ENCODE results near the gene TNFRSF19.

The TNFRSF19 gene

DNA sequence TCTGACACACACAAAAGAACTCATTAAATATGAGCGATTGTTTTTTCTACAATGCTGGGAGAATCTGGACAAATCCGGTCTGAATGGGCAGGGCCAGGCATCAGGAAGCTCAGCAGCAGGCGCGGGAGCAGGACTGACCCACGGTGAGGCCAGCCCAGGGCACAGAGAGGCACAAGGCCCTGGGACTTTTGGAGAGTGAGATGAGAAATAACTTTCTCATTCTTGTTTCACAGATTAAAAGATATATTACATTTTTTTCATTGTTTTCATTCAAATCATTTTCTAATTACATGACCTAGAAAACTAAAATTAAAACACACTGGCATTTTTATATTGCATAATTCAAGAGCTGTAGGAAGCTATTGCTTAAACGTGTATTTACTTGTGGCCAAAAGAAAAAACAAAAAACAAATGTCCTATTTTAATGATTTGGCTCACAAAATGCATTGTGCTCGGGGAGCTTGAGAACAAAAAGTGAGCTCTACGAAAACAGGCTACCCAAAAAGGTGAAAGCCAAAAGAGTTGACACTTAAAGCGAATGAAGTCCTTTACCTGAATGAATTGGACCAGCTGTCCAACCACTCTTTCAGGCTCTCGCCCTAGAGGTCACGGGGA, 133.1 kb downstream of the TNFRSF19 start:
- no peaks in the 10 kb centered on the region for H3K79me1 ChIP-seq (replicated peaks; ENCODE audit: low read length, poor library complexity, severe bottlenecking)
- no peak overlapping the region for H2BK5ac ChIP-seq (ENCODE audit: low read depth, low read length, poor library complexity, severe bottlenecking)
- no peak for DNase-seq
- no peak overlapping the region for H4K91ac ChIP-seq (ENCODE audit: low read length)
- peaks cover 15% of the 10 kb centered on the region for H3K4me1 ChIP-seq (ENCODE audit: control insufficient read depth, insufficient read depth, low read depth, low read length)
- H3K4me2 ChIP-seq (ENCODE audit: low read length, poor library complexity, severe bottlenecking) = no peak overlapping the region
- H3K36me3 ChIP-seq (ENCODE audit: control insufficient read depth in 1 of 2, insufficient read depth in 2 of 2, low read depth in 1 of 2, low read length in 2 of 2) = no peaks in the 10 kb centered on the region
- no peak overlapping the region for H3K4me3 ChIP-seq (ENCODE audit: insufficient read depth in 1 of 2, low read depth in 1 of 2, low read length in 2 of 2)
- H2BK12ac ChIP-seq (ENCODE audit: low read length in 2 of 2) = no peak overlapping the region
- H3K18ac ChIP-seq (ENCODE audit: low read depth in 1 of 2, low read length in 2 of 2) = no peak overlapping the region
- peaks cover 0 to 6% of the 10 kb centered on the region in 2 experiments for H3K27me3 ChIP-seq (ENCODE audit: control insufficient read depth in 1 of 2, insufficient read depth in 1 of 2, low read length in 2 of 2)
- H3K9me3 ChIP-seq (ENCODE audit: control insufficient read depth, low read length) = no peaks in the 10 kb centered on the region
- no peak overlapping the region for H4K8ac ChIP-seq (ENCODE audit: low read length)
- WGBS = 94% methylated on average over 10 of the region's 11 CpGs
- H2AK5ac ChIP-seq (ENCODE audit: low read length, severe bottlenecking) = no peak overlapping the region
- H2AFZ ChIP-seq (ENCODE audit: low read depth, low read length) = no peak overlapping the region
- H3K14ac ChIP-seq (ENCODE audit: low read length in 2 of 2) = no peak overlapping the region
- H3K27ac ChIP-seq (ENCODE audit: low read length, poor library complexity, severe bottlenecking) = no peak overlapping the region
- no peak overlapping the region for H3K23ac ChIP-seq (ENCODE audit: low read length in 2 of 2)
- peak overlapping the region; percentile 46 for H3K9ac ChIP-seq (ENCODE audit: low read length)
- H2BK15ac ChIP-seq (ENCODE audit: low read depth, poor library complexity, severe bottlenecking) = no peak overlapping the region
- H2BK120ac ChIP-seq (ENCODE audit: low read depth, low read length) = no peak overlapping the region
- H3K4ac ChIP-seq (ENCODE audit: low read depth in 1 of 2, low read length in 2 of 2) = no peak overlapping the region

DNA sequence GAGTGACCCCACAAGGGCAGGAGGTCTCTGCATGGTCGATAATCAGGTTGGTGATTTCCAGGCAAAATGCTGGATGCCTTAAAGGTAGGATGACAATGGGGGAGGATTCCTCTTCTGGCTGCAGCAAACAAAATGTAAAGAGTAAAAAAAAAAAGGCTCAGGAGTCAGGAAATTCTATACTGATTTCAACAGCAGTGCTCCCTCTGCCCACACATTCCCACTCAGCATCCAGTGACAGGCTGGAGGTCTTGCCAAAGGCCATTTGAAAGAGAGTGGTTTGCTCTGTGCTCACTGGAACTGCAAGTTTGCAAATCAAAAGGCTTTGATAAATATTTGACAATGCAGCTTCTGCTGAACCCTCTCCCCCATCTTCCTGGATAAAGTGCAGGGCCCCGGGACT, 135.4 kb downstream of the TNFRSF19 start:
- Histone ChIP-seq H4K91ac (ENCODE audit: low read length) (no peak overlapping the region), H3K4me2 (ENCODE audit: low read length, poor library complexity, severe bottlenecking) (no peak overlapping the region), H2BK12ac (ENCODE audit: low read length in 2 of 2) (no peak overlapping the region), H4K8ac (ENCODE audit: low read length) (no peak overlapping the region), H3K4me3 (ENCODE audit: insufficient read depth in 1 of 2, low read depth in 1 of 2, low read length in 2 of 2) (no peak overlapping the region), H3K14ac (ENCODE audit: low read length in 2 of 2) (no peak overlapping the region), H3K9me3 (ENCODE audit: control insufficient read depth, low read length) (no peaks in the 10 kb centered on the region), H2BK120ac (ENCODE audit: low read depth, low read length) (no peak overlapping the region), H2AK5ac (ENCODE audit: low read length, severe bottlenecking) (no peak overlapping the region), H2BK5ac (ENCODE audit: low read depth, low read length, poor library complexity, severe bottlenecking) (no peak overlapping the region), H3K18ac (ENCODE audit: low read depth in 1 of 2, low read length in 2 of 2) (no peak overlapping the region), H3K4me1 (ENCODE audit: control insufficient read depth, insufficient read depth, low read depth, low read length) (peaks cover 14% of the 10 kb centered on the region), H2BK15ac (ENCODE audit: low read depth, poor library complexity, severe bottlenecking) (no peak overlapping the region), H3K23ac (ENCODE audit: low read length in 2 of 2) (no peak overlapping the region), H2AFZ (ENCODE audit: low read depth, low read length) (no peak overlapping the region), H3K27me3 (ENCODE audit: control insufficient read depth in 1 of 2, insufficient read depth in 1 of 2, low read length in 2 of 2) (peaks cover 0 to 6% of the 10 kb centered on the region in 2 experiments), H3K27ac (ENCODE audit: low read length, poor library complexity, severe bottlenecking) (no peak overlapping the region), H3K4ac (ENCODE audit: low read depth in 1 of 2, low read length in 2 of 2) (no peak overlapping the region), H3K9ac (ENCODE audit: low read length) (no peak overlapping the region), H3K36me3 (ENCODE audit: control insufficient read depth in 1 of 2, insufficient read depth in 2 of 2, low read depth in 1 of 2, low read length in 2 of 2) (no peaks in the 10 kb centered on the region), H3K79me1 (replicated peaks; ENCODE audit: low read length, poor library complexity, severe bottlenecking) (no peaks in the 10 kb centered on the region)
- 84% methylated on average over 1 of the region's 2 CpGs for WGBS
- DNase-seq = no peak

DNA sequence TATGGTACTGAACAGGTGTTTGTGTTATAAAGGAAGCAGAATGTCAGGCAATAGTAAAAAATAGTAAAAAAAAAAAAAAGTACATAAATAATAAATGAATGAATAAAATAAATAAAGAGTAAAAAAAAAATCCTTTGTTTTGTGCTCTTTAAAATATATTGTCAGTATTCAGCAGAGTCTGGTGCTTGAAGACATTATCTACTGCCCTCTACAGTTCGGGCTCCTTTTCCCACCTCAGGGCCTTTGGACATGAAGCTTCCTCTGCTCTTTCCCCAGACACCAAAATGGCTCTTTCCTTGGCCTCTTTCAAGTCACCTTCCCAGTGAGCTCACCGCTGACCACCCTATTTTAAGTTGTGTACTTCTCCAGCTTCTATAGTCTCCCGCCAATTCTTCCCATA, 137.5 kb downstream of the TNFRSF19 start:
- Histone ChIP-seq H3K79me1 (replicated peaks; ENCODE audit: low read length, poor library complexity, severe bottlenecking) (no peaks in the 10 kb centered on the region), H2BK120ac (ENCODE audit: low read depth, low read length) (no peak overlapping the region), H2BK12ac (ENCODE audit: low read length in 2 of 2) (no peak overlapping the region), H2BK5ac (ENCODE audit: low read depth, low read length, poor library complexity, severe bottlenecking) (no peak overlapping the region), H3K4me3 (ENCODE audit: insufficient read depth in 1 of 2, low read depth in 1 of 2, low read length in 2 of 2) (no peak overlapping the region), H3K4ac (ENCODE audit: low read depth in 1 of 2, low read length in 2 of 2) (no peak overlapping the region), H3K4me2 (ENCODE audit: low read length, poor library complexity, severe bottlenecking) (no peak overlapping the region), H3K27me3 (ENCODE audit: control insufficient read depth in 1 of 2, insufficient read depth in 1 of 2, low read length in 2 of 2) (peaks cover 0 to 6% of the 10 kb centered on the region in 2 experiments), H3K23ac (ENCODE audit: low read length in 2 of 2) (no peak overlapping the region), H2AFZ (ENCODE audit: low read depth, low read length) (no peak overlapping the region), H3K36me3 (ENCODE audit: control insufficient read depth in 1 of 2, insufficient read depth in 2 of 2, low read depth in 1 of 2, low read length in 2 of 2) (no peaks in the 10 kb centered on the region), H2AK5ac (ENCODE audit: low read length, severe bottlenecking) (no peak overlapping the region), H4K91ac (ENCODE audit: low read length) (no peak overlapping the region), H2BK15ac (ENCODE audit: low read depth, poor library complexity, severe bottlenecking) (no peak overlapping the region), H3K9ac (ENCODE audit: low read length) (no peak overlapping the region), H3K27ac (ENCODE audit: low read length, poor library complexity, severe bottlenecking) (no peak overlapping the region), H3K4me1 (ENCODE audit: control insufficient read depth, insufficient read depth, low read depth, low read length) (peaks cover under 1% of the 10 kb centered on the region), H3K9me3 (ENCODE audit: control insufficient read depth, low read length) (no peaks in the 10 kb centered on the region), H3K18ac (ENCODE audit: low read depth in 1 of 2, low read length in 2 of 2) (no peak overlapping the region), H3K14ac (ENCODE audit: low read length in 2 of 2) (no peak overlapping the region), H4K8ac (ENCODE audit: low read length) (no peak overlapping the region)
- no peak for DNase-seq
- 89% methylated on average over 2 of the region's 3 CpGs for WGBS

DNA sequence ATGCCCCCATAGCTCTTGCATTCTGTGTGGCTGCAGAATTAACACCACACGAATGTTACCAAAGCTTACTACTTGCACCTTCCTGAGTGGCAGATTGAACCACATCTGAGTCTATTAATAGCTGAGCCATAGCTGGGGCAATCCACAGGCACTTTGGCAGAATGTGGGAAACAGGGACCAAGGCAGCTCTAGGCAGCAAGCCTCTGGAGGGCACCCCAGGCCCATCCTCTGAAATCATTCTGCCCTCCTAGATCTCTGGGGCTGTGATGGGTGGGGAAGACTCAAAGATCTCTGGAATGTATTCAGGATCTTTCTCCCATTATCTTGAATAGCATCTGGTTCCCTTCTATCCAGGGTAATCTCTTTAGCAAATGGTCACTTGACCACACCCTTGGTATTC, 139.3 kb downstream of the TNFRSF19 start:
- no peak overlapping the region for H2BK12ac ChIP-seq (ENCODE audit: low read length in 2 of 2)
- H3K79me1 ChIP-seq (replicated peaks; ENCODE audit: low read length, poor library complexity, severe bottlenecking) = no peaks in the 10 kb centered on the region
- H2AFZ ChIP-seq (ENCODE audit: low read depth, low read length) = no peak overlapping the region
- no peak overlapping the region for H3K9ac ChIP-seq (ENCODE audit: low read length)
- no peaks in the 10 kb centered on the region for H3K36me3 ChIP-seq (ENCODE audit: control insufficient read depth in 1 of 2, insufficient read depth in 2 of 2, low read depth in 1 of 2, low read length in 2 of 2)
- H3K4ac ChIP-seq (ENCODE audit: low read depth in 1 of 2, low read length in 2 of 2) = no peak overlapping the region
- 100% methylated on average over 1 of the region's 1 CpG for WGBS
- no peak overlapping the region for H3K14ac ChIP-seq (ENCODE audit: low read length in 2 of 2)
- H3K9me3 ChIP-seq (ENCODE audit: control insufficient read depth, low read length) = no peaks in the 10 kb centered on the region
- peaks cover 0 to 9% of the 10 kb centered on the region in 2 experiments for H3K27me3 ChIP-seq (ENCODE audit: control insufficient read depth in 1 of 2, insufficient read depth in 1 of 2, low read length in 2 of 2)
- H4K91ac ChIP-seq (ENCODE audit: low read length) = no peak overlapping the region
- H3K27ac ChIP-seq (ENCODE audit: low read length, poor library complexity, severe bottlenecking) = no peak overlapping the region
- H2BK15ac ChIP-seq (ENCODE audit: low read depth, poor library complexity, severe bottlenecking) = no peak overlapping the region
- H3K4me2 ChIP-seq (ENCODE audit: low read length, poor library complexity, severe bottlenecking) = no peak overlapping the region
- no peak for DNase-seq
- no peak overlapping the region for H2BK120ac ChIP-seq (ENCODE audit: low read depth, low read length)
- no peak overlapping the region for H3K4me3 ChIP-seq (ENCODE audit: insufficient read depth in 1 of 2, low read depth in 1 of 2, low read length in 2 of 2)
- H2BK5ac ChIP-seq (ENCODE audit: low read depth, low read length, poor library complexity, severe bottlenecking) = no peak overlapping the region
- H3K4me1 ChIP-seq (ENCODE audit: control insufficient read depth, insufficient read depth, low read depth, low read length) = no peaks in the 10 kb centered on the region
- H4K8ac ChIP-seq (ENCODE audit: low read length) = no peak overlapping the region
- H2AK5ac ChIP-seq (ENCODE audit: low read length, severe bottlenecking) = no peak overlapping the region
- H3K18ac ChIP-seq (ENCODE audit: low read depth in 1 of 2, low read length in 2 of 2) = no peak overlapping the region
- no peak overlapping the region for H3K23ac ChIP-seq (ENCODE audit: low read length in 2 of 2)

All from mesenchymal stem cell (in vitro differentiated cells and primary cell).